ENCODE measurements around the gene STUM. TPM values are rescaled to one million over a fixed set of nuclear protein-coding genes. Genes with fewer than 3 reads are reported as not detected.

Gene STUM
- total and polyA plus RNA-seq, 4 experiments from 2014 or later: 0.03 TPM; not detected in 3

GRCh38 chr1:226546926-226547325 lies 1.6 kb upstream of the STUM start:
- H3K27me3 Mint-ChIP-seq: peaks cover 19 to 29% of the 10 kb centered on the region in 2 donors
- DNase-seq: no peak
- H3K9me3 Mint-ChIP-seq: peaks cover 0 to 1% (median 0%) of the 10 kb centered on the region in 8 donors
- H3K27ac ChIP-seq (ENCODE audit: low read depth, low read length): no peak overlapping the region
- no peaks in the 10 kb centered on the region for H3K36me3 ChIP-seq (ENCODE audit: insufficient read depth, low read length)
- ChIA-PET CTCF (ENCODE audit: partially characterized antibody) (interaction anchor here (0.7 to 3.9 kb wide), 15 partner anchors 9 to 138 kb away, joined by 3 to 25 read pairs (median 5); no protein-coding TSS in a partner anchor), POLR2A (ENCODE audit: partially characterized antibody) (interaction anchor here (0.9 to 2.3 kb wide), 2 partner anchors 89 to 102 kb away, joined by 5 to 8 read pairs; no protein-coding TSS in a partner anchor)
- H3K4me3 ChIP-seq (ENCODE audit: low read length in 2 of 2): no peak overlapping the region
- peaks cover 17% of the 10 kb centered on the region for H3K27me3 ChIP-seq (ENCODE audit: insufficient read depth, low read length)
- no peak overlapping the region for H3K4me3 Mint-ChIP-seq
- H3K9me3 ChIP-seq (ENCODE audit: control insufficient read depth in 1 of 2, low read length in 2 of 2): no peaks in the 10 kb centered on the region
- no peaks in the 10 kb centered on the region for H3K36me3 Mint-ChIP-seq
- no peak overlapping the region for H3K27ac Mint-ChIP-seq
- peaks cover 10 to 21% (median 14%) of the 10 kb centered on the region in 4 donors for H3K4me1 Mint-ChIP-seq
- H3K4me1 ChIP-seq (ENCODE audit: insufficient read depth, low read length): peaks cover 22% of the 10 kb centered on the region
- intact Hi-C loops (cut with micrococcal nuclease): loop anchor here (2.0 to 5.0 kb wide), 2 partner anchors 62 to 280 kb away; no protein-coding TSS in a partner anchor

DNA sequence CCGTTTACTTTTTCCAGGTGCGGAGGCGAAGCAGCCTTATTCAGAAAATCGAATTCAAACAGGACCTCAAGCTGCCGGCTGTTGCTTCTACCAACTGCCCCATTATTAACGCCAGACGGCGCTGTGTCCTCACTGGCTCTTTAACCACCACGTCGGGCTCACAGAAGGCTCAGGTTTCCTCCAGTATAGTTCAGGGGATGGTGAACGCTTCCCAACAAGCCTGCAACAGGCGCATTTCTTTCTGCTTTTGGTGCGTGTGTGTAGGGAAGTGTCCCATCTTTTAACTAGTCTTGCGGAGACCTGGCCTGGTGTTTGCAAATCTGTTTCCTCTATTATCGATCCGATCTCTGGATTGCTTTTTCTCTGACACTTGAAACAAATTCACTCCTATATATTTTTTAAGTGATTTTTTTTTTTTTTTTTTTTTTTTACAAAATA lies 791 bp upstream of the STUM start:
- H3K4me3 Mint-ChIP-seq: peak overlapping the region in 6 of 8 donors; percentile 33 to 71 (median 56)
- CTCF ChIA-PET (ENCODE audit: partially characterized antibody): interaction anchor here (0.6 to 3.9 kb wide), 15 partner anchors 9 to 919 kb away, joined by 3 to 25 read pairs (median 5); no protein-coding TSS in a partner anchor
- peaks cover 0 to 1% (median 0%) of the 10 kb centered on the region in 8 donors for H3K9me3 Mint-ChIP-seq
- Histone ChIP-seq H3K9me3 (ENCODE audit: control insufficient read depth in 1 of 2, low read length in 2 of 2) (no peaks in the 10 kb centered on the region), H3K36me3 (ENCODE audit: insufficient read depth, low read length) (no peaks in the 10 kb centered on the region), H3K4me3 (ENCODE audit: low read length in 2 of 2) (peak overlapping the region in 1 of 2 donors; percentile 28), H3K27ac (ENCODE audit: low read depth, low read length) (no peak overlapping the region), H3K27me3 (ENCODE audit: insufficient read depth, low read length) (peaks cover 17% of the 10 kb centered on the region), H3K4me1 (ENCODE audit: insufficient read depth, low read length) (peaks cover 22% of the 10 kb centered on the region)
- peak; percentile 49 to 63 (median 56) for DNase-seq
- H3K4me1 Mint-ChIP-seq: peaks cover 10 to 21% (median 14%) of the 10 kb centered on the region in 4 donors
- peaks cover 23 to 33% of the 10 kb centered on the region in 2 donors for H3K27me3 Mint-ChIP-seq
- POLR2A ChIA-PET (ENCODE audit: partially characterized antibody): interaction anchor here (0.8 to 2.3 kb wide), 3 partner anchors 90 to 392 kb away, joined by 3 to 8 read pairs (median 5); partner anchors contain the start of gene COQ8A
- no peak overlapping the region for H3K27ac Mint-ChIP-seq
- H3K36me3 Mint-ChIP-seq: no peaks in the 10 kb centered on the region
- intact Hi-C loops (cut with micrococcal nuclease): loop anchor here (2.0 to 5.0 kb wide), 2 partner anchors 61 to 280 kb away; no protein-coding TSS in a partner anchor

GRCh38 chr1:226549094-226549936 lies 751 bp downstream of the STUM start:
- DNase-seq: peak in 3 of 5 donors; percentile 8 to 15 (median 9)
- H3K27ac Mint-ChIP-seq: no peak overlapping the region
- Histone ChIP-seq H3K4me3 (ENCODE audit: low read length in 2 of 2) (peak overlapping the region in 1 of 2 donors; percentile 38), H3K27me3 (ENCODE audit: insufficient read depth, low read length) (peaks cover 22% of the 10 kb centered on the region), H3K27ac (ENCODE audit: low read depth, low read length) (no peak overlapping the region), H3K4me1 (ENCODE audit: insufficient read depth, low read length) (peaks cover 22% of the 10 kb centered on the region), H3K9me3 (ENCODE audit: control insufficient read depth in 1 of 2, low read length in 2 of 2) (no peaks in the 10 kb centered on the region), H3K36me3 (ENCODE audit: insufficient read depth, low read length) (no peaks in the 10 kb centered on the region)
- H3K27me3 Mint-ChIP-seq: peaks cover 34 to 46% of the 10 kb centered on the region in 2 donors
- H3K36me3 Mint-ChIP-seq: no peaks in the 10 kb centered on the region
- peaks cover 10 to 21% (median 14%) of the 10 kb centered on the region in 4 donors for H3K4me1 Mint-ChIP-seq
- ChIA-PET POLR2A (ENCODE audit: partially characterized antibody) (interaction anchor here (1.3 to 2.3 kb wide), 3 partner anchors 105 to 142 kb away, joined by 3 to 8 read pairs (median 8); no protein-coding TSS in a partner anchor), CTCF (ENCODE audit: partially characterized antibody) (interaction anchor here (0.6 to 3.9 kb wide), 7 partner anchors 14 to 277 kb away, joined by 3 to 25 read pairs (median 5); no protein-coding TSS in a partner anchor)
- intact Hi-C loops (cut with micrococcal nuclease): loop anchor here (5.0 kb wide), 1 partner anchor 278 kb away; no protein-coding TSS in a partner anchor
- H3K4me3 Mint-ChIP-seq: peak overlapping the region; percentile 65 to 87 (median 84)
- peaks cover 0 to 1% (median 0%) of the 10 kb centered on the region in 8 donors for H3K9me3 Mint-ChIP-seq

DNA sequence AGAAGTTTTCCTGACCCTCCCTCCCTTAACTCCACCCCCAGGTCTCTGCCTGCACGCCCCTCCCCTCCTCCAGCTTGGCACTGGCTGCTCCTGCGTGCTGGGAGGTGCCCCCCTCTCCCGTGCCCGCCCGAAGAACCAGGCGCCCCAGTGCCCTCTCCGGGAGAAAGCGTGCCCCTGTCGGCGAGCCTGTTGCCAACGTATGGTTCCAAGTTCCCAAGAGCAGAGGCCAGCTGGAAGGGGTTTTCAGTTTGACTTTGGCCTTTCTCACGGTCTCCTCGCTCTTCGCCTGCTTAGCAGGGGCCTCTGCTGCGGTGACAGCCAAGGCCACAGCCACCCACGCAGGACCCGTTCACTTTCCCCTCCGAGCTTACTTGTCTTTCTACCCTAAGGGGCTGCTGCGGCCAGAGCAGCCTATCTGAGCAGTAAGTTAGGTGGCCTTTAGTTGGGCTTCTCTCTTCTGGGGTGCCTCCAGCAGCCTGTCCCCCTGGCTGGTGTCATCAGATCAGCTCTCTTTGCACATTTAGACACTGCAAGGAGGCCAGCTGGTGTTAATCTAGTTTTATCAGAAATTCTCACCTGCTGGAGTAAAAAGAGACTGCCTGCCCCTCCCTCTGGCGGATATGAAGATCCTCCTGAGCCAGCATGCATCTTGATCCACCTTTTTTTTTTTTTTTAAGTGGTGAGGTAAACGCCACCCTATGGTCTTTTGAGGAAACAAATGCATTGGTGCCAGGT lies 1.5 kb downstream of the STUM start:
- Mint-ChIP-seq H3K4me3 (peak overlapping the region; percentile 70 to 87 (median 84)), H3K9me3 (peaks cover 0 to 1% (median 0%) of the 10 kb centered on the region in 8 donors), H3K36me3 (no peaks in the 10 kb centered on the region), H3K4me1 (peaks cover 10 to 21% (median 14%) of the 10 kb centered on the region in 4 donors), H3K27me3 (peaks cover 41 to 52% of the 10 kb centered on the region in 2 donors), H3K27ac (peak overlapping the region in 3 of 7 donors; percentile 13 to 60 (median 54))
- H3K9me3 ChIP-seq (ENCODE audit: control insufficient read depth in 1 of 2, low read length in 2 of 2): no peaks in the 10 kb centered on the region
- H3K4me1 ChIP-seq (ENCODE audit: insufficient read depth, low read length): peaks cover 22% of the 10 kb centered on the region
- intact Hi-C loops (cut with micrococcal nuclease): loop anchor here (1.0 to 10.0 kb wide), 3 partner anchors 126 to 277 kb away; no protein-coding TSS in a partner anchor
- H3K4me3 ChIP-seq (ENCODE audit: low read length in 2 of 2): peak overlapping the region in 1 of 2 donors; percentile 38
- POLR2A ChIA-PET (ENCODE audit: partially characterized antibody): interaction anchor here (0.6 to 2.3 kb wide), 3 partner anchors 125 to 144 kb away, joined by 3 to 8 read pairs (median 4); no protein-coding TSS in a partner anchor
- H3K27ac ChIP-seq (ENCODE audit: low read depth, low read length): no peak overlapping the region
- CTCF ChIA-PET (ENCODE audit: partially characterized antibody): interaction anchor here (0.6 to 3.9 kb wide), 10 partner anchors 13 to 278 kb away, joined by 3 to 25 read pairs (median 4); partner anchors contain the start of gene PARP1
- H3K27me3 ChIP-seq (ENCODE audit: insufficient read depth, low read length): peaks cover 22% of the 10 kb centered on the region
- no peaks in the 10 kb centered on the region for H3K36me3 ChIP-seq (ENCODE audit: insufficient read depth, low read length)
- peak in 4 of 5 donors; percentile 14 to 19 (median 16) for DNase-seq

GRCh38 chr1:226550672-226551041 lies 2.1 kb downstream of the STUM start:
- POLR2A ChIA-PET (ENCODE audit: partially characterized antibody): interaction anchor here (0.6 to 2.3 kb wide), 3 partner anchors 125 to 145 kb away, joined by 3 to 8 read pairs (median 4); no protein-coding TSS in a partner anchor
- H3K4me3 Mint-ChIP-seq: peak overlapping the region in 4 of 8 donors; percentile 70 to 87 (median 82)

GRCh38 chr1:226551299-226551698 lies 2.7 kb downstream of the STUM start:
- Mint-ChIP-seq H3K27ac (no peak overlapping the region), H3K4me3 (peak overlapping the region in 1 of 8 donors; percentile 14), H3K36me3 (no peaks in the 10 kb centered on the region), H3K9me3 (peaks cover 0 to 1% (median 0%) of the 10 kb centered on the region in 8 donors), H3K4me1 (peaks cover 10 to 21% (median 14%) of the 10 kb centered on the region in 4 donors), H3K27me3 (peaks cover 48 to 55% of the 10 kb centered on the region in 2 donors)
- H3K9me3 ChIP-seq (ENCODE audit: control insufficient read depth in 1 of 2, low read length in 2 of 2): no peaks in the 10 kb centered on the region
- H3K36me3 ChIP-seq (ENCODE audit: insufficient read depth, low read length): no peaks in the 10 kb centered on the region
- H3K27ac ChIP-seq (ENCODE audit: low read depth, low read length): no peak overlapping the region
- no peak overlapping the region for H3K4me3 ChIP-seq (ENCODE audit: low read length in 2 of 2)
- ChIA-PET CTCF (ENCODE audit: partially characterized antibody) (interaction anchor here (1.4 to 3.4 kb wide), 4 partner anchors 12 to 143 kb away, joined by 4 to 12 read pairs (median 4); partner anchors contain the start of gene PARP1), POLR2A (ENCODE audit: partially characterized antibody) (interaction anchor here (2.3 kb wide), 1 partner anchor 126 kb away, joined by 8 read pairs; no protein-coding TSS in a partner anchor)
- H3K27me3 ChIP-seq (ENCODE audit: insufficient read depth, low read length): peaks cover 22% of the 10 kb centered on the region
- no peak for DNase-seq
- peaks cover 22% of the 10 kb centered on the region for H3K4me1 ChIP-seq (ENCODE audit: insufficient read depth, low read length)
- intact Hi-C loops (cut with micrococcal nuclease): loop anchor here (10.0 kb wide), 1 partner anchor 144 kb away; no protein-coding TSS in a partner anchor

More at GRCh38 chr1:226550672-226551041, 2.1 kb downstream of the STUM start:
- peaks cover 0 to 1% (median 0%) of the 10 kb centered on the region in 8 donors for H3K9me3 Mint-ChIP-seq
- CTCF ChIA-PET (ENCODE audit: partially characterized antibody): interaction anchor here (0.8 to 3.4 kb wide), 5 partner anchors 13 to 143 kb away, joined by 4 to 12 read pairs (median 4); partner anchors contain the start of gene PARP1
- no peaks in the 10 kb centered on the region for H3K9me3 ChIP-seq (ENCODE audit: control insufficient read depth in 1 of 2, low read length in 2 of 2)
- peaks cover 10 to 21% (median 14%) of the 10 kb centered on the region in 4 donors for H3K4me1 Mint-ChIP-seq
- no peaks in the 10 kb centered on the region for H3K36me3 ChIP-seq (ENCODE audit: insufficient read depth, low read length)
- no peak for DNase-seq
- H3K27ac Mint-ChIP-seq: no peak overlapping the region
- H3K4me1 ChIP-seq (ENCODE audit: insufficient read depth, low read length): peaks cover 22% of the 10 kb centered on the region
- no peak overlapping the region for H3K27ac ChIP-seq (ENCODE audit: low read depth, low read length)
- H3K27me3 ChIP-seq (ENCODE audit: insufficient read depth, low read length): peaks cover 22% of the 10 kb centered on the region
- H3K4me3 ChIP-seq (ENCODE audit: low read length in 2 of 2): no peak overlapping the region
- no peaks in the 10 kb centered on the region for H3K36me3 Mint-ChIP-seq
- H3K27me3 Mint-ChIP-seq: peaks cover 46 to 55% of the 10 kb centered on the region in 2 donors
- intact Hi-C loops (cut with micrococcal nuclease): loop anchor here (1.0 to 10.0 kb wide), 2 partner anchors 126 to 144 kb away; no protein-coding TSS in a partner anchor

All from CD4-positive, alpha-beta memory T cell (primary cell).